Bronchial epithelial cell (primary cell): ENCODE results near the gene NOTCH1. TPM values are rescaled to one million over a fixed set of nuclear protein-coding genes. Genes with fewer than 3 reads are reported as not detected.

Experiments
- DNase-seq: peaks from one replicate; pipeline ENCODE4 v3.0.0-alpha.2; 2010; ENCODE audit warnings: low read depth
- FAIRE-seq: peaks from 2 replicates; lab custom pipeline; 2011; peaks lifted over from hg19 to GRCh38; lab: Jason Lieb, UNC
- H3K27me3 ChIP-seq: 2 replicates; pipeline ENCODE4 v1.5.1; 2011; ENCODE audit warnings: low read length; ENCODE audit not compliant: control insufficient read depth, insufficient read depth
- H3K36me3 ChIP-seq: 2 replicates; pipeline ENCODE4 v1.5.1; 2011; ENCODE audit warnings: low read length; ENCODE audit not compliant: control insufficient read depth, insufficient read depth
- H3K4me3 ChIP-seq: 2 replicates; pipeline ENCODE4 v1.5.1; 2011; ENCODE audit warnings: mild to moderate bottlenecking, low read depth, low read length, control low read depth
- CTCF ChIP-seq: IDR thresholded peaks from 2 replicates; pipeline ENCODE4 v1.5.1; 2011; ENCODE audit warnings: mild to moderate bottlenecking, moderate library complexity, low read length, control low read depth, inconsistent platforms; ENCODE audit not compliant: insufficient read depth, severe bottlenecking
- total RNA-seq: library from RNA; depleted of rRNA; stranded (reverse); fragments of >200 nt; gene quantifications from 2 replicates; pipeline ENCODE4 v1.2.1, GENCODE V29; 2014

The NOTCH1 gene
- total RNA-seq, 1 donor from 2014 or later = 70.0 TPM

DNA sequence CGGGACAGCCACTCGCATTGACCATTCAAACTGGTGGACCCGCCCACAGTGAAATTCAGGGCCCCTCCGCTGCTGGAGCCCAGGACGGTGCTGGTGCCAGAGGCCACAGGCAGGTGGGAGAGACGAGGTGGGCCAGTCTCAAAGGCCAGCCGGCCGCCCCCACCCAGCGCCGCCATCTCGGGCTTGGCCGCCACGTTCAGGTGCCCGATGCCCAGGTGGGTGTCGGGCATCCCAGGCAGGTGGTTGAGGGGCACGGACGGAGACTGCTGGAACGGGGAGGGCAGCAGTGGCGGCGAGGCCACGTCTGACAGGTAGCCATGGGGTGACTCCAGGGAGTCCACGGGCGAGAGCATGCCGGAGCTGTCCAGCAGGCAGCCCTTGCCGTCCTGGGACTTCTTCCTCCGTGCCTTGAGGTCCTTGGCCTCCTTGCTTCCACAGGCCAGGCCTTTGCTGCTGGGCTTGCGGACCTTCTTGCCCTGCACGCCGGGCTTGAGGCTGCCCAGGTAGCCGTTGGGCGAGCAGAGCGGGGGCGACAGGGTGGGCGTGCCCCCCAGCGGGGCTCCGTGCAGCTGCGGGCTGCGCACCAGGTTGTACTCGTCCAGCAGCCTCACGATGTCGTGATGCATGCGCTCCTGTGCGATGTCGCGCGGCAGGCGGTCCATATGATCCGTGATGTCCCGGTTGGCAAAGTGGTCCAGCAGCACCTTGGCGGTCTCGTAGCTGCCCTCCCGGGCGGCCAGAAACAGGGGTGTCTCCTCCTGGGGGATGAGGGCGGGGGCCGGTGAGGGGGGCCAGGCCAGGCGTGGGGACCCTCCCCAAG lies 48.8 kb downstream of the NOTCH1 start:
- H3K27me3 ChIP-seq = no peaks in the 10 kb centered on the region
- peaks cover 45% of the 10 kb centered on the region for H3K36me3 ChIP-seq
- FAIRE-seq (no peak), DNase-seq (no peak)
- no peak overlapping the region for H3K4me3 ChIP-seq
- TF ChIP-seq CTCF = no peak

- DNase-seq (no peak), FAIRE-seq (no peak)
- TF ChIP-seq CTCF = no peak
- no peak overlapping the region for H3K4me3 ChIP-seq
- peaks cover 41% of the 10 kb centered on the region for H3K36me3 ChIP-seq
- H3K27me3 ChIP-seq = no peaks in the 10 kb centered on the region
These were observed 49.7 kb downstream of the NOTCH1 start for GRCh38 chr9:136496181-136496580.

DNA sequence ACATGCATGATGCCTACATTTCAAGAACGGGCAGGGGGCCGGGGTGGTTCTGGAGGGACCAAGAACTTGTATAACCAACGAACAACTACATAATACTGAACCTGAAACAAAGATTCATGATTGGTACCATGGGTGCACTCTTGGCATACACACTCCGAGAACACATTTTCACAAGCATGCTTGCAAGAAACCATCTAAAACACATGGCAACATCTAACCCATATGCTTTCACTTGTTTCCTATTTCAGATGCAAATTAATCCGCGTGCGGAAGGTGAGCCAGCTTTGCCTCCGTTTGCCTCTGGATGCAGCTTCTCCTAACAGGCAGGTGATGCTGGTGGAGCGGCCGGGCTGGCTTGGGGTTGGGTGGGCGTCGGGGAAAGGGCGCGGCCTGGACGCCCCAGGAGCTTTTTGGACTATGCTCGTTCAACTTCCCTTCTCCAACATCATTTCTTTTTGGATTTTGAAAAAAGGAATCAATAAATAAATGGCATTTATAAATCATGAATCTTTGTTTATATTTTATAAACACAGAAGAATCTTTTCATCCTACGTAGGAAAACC lies 50.5 kb downstream of the NOTCH1 start:
- H3K4me3 ChIP-seq = no peak overlapping the region
- FAIRE-seq = no peak
- DNase-seq = no peak
- no peaks in the 10 kb centered on the region for H3K27me3 ChIP-seq
- no peak for TF ChIP-seq CTCF
- H3K36me3 ChIP-seq = peaks cover 34% of the 10 kb centered on the region

GRCh38 chr9:136494531-136495215 lies 51.2 kb downstream of the NOTCH1 start:
- Histone ChIP-seq H3K27me3 (no peaks in the 10 kb centered on the region), H3K4me3 (no peak overlapping the region), H3K36me3 (peaks cover 28% of the 10 kb centered on the region)
- DNase-seq (no peak), FAIRE-seq (no peak)
- no peak for TF ChIP-seq CTCF

GRCh38 chr9:136494012-136494411 lies 51.8 kb downstream of the NOTCH1 start:
- no peak for TF ChIP-seq CTCF
- Histone ChIP-seq H3K27me3 (no peaks in the 10 kb centered on the region), H3K36me3 (peaks cover 21% of the 10 kb centered on the region), H3K4me3 (no peak overlapping the region)
- no peak for FAIRE-seq
- no peak for DNase-seq
